ENCODE data around the gene TMCO4.

DNA sequence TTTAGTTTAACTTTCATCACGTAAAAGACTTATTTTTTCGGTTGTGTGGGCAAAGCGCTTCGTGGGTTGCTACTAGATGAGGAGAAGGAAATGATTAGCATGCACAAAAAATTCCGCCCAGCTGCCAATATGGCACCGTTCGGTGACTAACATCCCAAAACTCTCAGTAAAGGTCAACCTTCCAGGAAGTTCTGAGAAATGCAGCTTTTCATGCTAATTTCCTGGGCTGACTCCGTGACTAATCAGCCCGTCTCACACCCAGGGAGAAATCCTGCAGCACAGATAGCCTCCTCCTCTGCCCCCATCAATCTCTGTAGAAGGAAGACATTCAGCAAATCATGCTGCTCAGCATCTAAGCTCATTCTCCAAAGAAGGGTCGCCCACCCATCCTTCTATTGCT lies 34.1 kb downstream of the TMCO4 start:
- TF ChIP-seq POLR2A (IDR thresholded peaks at IDR 0.05; ENCODE audit: low read length): no peak
- TF ChIP-seq GATA1 (IDR thresholded peaks at IDR 0.05; ENCODE audit: low read depth, low read length): no peak

Data from erythroblast (primary cell).